HG03571 (cell line): ENCODE results near the gene TCF4.

Experiments used
- ATAC-seq: cut with Tn5 transposase; IDR thresholded peaks from one replicate; pipeline ENCODE4 v1.9.1; 2021; ENCODE audit not compliant: unreplicated experiment

TCF4 gene

GRCh38 chr18:55418439-55418838 is 169.6 kb downstream of the TCF4 start:
- no peak for ATAC-seq

DNA sequence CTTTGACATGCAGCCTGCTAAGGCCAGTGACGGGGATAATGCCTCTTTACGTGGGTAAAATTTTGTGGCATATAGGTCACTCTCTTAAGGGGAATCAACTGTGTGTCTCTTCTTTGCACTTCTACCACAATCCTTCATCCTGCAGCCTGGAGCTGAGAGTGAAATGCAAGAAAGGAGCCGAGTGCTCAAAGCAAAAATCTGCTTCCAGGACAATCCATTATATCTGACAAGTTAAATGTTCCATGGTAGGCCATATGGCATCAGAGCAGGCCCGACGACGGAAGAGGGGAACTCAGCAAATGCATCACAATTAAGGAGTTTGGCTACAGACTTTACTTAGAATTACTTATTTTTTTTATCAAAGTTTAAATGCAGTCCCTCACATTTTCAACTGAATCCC is 171.2 kb downstream of the TCF4 start:
- ATAC-seq, result no peak

GRCh38 chr18:55415258-55415871 is 172.6 kb downstream of the TCF4 start:
- ATAC-seq, result peak; percentile 75

GRCh38 chr18:55414475-55414874 is 173.5 kb downstream of the TCF4 start:
- no peak for ATAC-seq

DNA sequence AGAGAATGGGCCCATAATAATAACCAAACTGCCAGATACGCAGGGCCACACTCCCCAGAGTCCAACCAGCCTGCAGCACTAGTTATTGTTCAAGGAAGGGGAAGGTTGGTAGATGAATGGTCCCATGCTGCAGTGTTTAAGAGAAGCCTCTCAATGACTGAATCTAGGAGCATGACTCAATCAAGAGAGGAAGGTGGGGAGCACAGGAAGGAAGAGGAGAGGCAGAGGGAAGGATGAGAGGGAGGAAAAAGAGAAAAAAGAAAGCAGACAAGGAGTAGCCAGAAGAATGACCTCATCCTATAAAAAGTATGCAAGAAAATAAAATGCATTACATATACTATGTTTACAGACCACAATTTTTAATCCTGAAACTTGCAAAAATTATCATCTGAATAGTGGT is 174.5 kb downstream of the TCF4 start:
- ATAC-seq, result no peak

- no peak for ATAC-seq
Measured at GRCh38 chr18:55407774-55408535, 180.0 kb downstream of the TCF4 start.

DNA sequence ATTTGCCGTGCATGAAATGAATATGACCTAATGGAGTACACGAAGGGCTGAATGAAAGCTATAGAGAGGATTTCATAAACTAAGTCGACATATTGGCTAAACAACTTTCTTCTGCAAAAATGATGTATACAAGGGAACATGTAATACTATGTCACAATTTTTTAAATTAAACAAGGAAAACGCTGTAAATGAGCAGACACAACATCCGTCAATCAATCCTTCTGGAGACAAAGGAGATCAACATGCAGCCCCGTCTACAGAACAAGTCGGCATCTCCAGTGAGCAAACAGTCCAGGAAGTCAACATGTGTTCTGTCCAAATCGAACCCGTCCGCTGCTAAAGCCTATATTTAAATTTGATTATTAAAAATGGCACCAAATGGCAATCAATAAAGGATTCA is 180.8 kb downstream of the TCF4 start:
- ATAC-seq, result no peak

GRCh38 chr18:55406451-55406991 is 181.5 kb downstream of the TCF4 start:
- no peak for ATAC-seq

DNA sequence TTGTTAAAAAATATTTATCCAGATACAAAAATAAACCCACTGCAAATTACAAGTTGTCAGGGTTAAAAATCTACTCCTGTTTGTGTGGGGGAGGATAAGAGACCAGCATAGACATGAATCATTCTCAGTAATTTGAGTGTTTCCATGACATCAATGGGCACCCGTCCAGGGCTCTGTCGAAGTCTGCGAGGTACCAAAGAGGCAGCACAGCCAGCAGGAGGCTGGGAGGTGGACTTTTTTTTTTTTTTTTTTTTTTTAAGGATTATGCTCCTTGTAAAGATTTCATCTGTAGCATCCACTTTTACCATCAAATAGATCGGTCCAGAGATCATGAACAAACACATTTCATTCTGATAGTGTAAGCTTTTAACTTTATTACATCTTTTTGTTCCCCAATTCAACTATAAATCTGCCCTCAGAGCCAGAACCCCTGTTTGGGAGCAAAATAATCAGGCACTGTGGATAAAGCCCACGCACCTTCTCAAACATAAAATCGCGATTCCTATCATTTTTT is 182.0 kb downstream of the TCF4 start:
- ATAC-seq, result no peak

- no peak for ATAC-seq
Measured at GRCh38 chr18:55405475-55405874, 182.5 kb downstream of the TCF4 start.

GRCh38 chr18:55404832-55405465 is 183.0 kb downstream of the TCF4 start:
- ATAC-seq, result no peak

- no peak for ATAC-seq
Measured at GRCh38 chr18:55404136-55404830, 183.7 kb downstream of the TCF4 start.

DNA sequence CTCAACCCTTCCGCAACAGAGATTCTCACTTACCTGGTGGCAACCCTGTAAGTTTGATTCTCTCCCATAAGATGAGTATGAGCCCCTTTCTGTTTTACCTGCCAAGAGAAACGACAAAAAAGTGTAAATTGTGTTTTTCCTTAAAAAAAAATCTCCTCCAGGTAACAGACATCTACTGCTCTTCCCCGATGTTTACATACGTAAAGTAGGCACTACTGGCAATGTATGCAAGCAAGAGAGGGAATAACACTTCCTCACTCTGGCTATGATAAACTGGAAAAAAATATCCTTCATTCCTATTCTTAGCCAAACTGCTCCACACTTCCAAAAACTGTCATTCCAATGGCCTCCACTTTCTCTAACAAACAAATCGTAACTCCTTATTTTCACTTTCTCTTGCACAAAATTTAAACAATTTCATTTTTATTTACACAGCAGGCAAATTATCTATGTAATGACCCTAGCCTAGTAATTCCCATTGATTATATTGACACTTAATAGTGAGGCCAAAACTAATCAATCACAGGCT is 184.5 kb downstream of the TCF4 start:
- no peak for ATAC-seq

- ATAC-seq, result no peak
Measured at GRCh38 chr18:55402731-55403405, 185.1 kb downstream of the TCF4 start.

GRCh38 chr18:55401638-55402191 is 186.3 kb downstream of the TCF4 start:
- ATAC-seq, result no peak

DNA sequence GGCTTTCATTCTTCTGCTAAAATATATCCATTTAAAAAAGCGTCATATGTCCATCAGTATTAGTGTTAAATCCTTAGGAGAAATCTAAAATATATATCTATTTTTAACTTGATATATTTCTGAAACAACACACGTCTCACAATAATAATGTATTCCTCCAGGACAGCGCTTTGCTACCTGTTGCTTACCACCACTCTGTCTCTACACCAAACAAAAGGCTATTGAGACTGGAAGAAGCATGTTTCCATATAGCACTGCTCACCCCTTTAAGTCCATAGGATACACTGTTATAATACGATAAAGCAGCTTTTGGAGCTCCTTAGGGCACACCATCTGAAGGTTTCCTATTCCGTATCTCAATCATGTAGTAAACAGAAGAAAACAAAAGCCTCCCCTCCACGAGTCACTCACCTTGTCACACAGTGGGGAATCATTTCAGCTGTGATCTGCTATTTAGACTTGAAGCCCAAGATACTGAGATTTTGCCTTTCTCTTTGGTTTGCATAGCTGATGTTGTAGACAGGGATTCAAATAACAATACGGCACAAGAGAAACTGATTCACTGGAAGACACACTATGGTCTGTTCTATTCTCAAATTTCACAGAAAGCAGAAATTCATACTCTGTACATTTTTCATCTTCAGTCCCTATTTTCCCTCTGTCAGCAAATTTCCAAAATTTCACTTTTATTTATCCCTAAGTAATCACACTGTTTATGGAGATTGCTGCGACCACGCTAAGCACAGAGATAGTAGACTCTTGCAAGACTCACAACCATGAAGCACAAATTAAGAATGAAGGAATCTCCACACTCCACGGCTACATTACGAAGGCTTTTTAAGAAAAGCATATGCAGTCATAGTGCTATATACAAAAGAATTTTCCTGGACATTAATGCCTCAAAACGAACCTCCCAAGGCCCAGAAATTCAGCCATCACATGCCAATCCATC is 187.1 kb downstream of the TCF4 start:
- ATAC-seq, result no peak

DNA sequence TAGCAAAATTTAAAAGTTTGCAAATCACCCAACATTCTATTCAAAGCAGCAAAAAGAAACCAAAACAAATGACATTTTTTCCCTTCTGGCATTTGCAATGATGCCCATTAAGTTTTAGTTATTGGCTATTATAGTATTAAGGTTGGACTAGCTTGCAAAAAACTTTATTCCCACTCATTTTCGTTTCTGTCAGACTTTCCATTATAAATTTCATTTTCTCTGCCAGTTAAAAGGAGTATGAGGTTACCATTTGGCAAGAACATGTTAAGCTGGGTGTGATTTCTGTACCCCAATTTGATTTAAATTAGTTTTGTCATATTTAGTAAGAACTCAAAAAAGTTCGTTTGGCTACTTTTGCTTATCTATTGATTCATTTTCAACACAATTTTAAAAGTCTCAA is 187.9 kb downstream of the TCF4 start:
- no peak for ATAC-seq

DNA sequence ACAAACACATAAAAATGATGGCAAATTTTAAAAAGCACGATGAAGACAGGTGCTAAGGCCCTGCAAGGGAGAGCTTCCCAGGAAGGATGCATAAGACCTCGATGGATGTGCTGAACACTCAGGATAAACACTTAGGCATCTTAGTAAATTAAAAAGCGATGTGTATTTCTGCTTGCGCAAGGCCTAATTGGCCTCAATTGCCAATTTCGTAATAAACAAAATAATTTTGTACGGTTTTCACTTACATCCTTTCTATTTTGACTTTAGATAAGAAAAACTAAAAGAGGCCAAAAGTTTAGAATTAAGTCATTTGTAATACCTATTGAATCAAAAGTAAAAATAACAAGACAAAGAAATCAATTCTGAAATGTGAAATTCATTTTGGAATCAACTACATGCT is 189.1 kb downstream of the TCF4 start:
- ATAC-seq, result no peak

- ATAC-seq, result no peak
Measured at GRCh38 chr18:55396979-55397378, 191.0 kb downstream of the TCF4 start.
